Limb (tissue), 2 donors: Measurements from ENCODE around the gene CRCP.
A peak's percentile ranks its signal among the peaks of the same experiment; 100 is the strongest.
"Not testable (repeated sequence)": the region's sequence is repeated elsewhere in the genome, so short reads cannot be mapped to it uniquely, and the experiment has no call there.

Source experiments
- DNase-seq, 2 donors: peaks; one replicate each; pipeline ENCODE4 v3.0.0-alpha.2; 2016; ENCODE audit errors: extremely low spot score in 2 of 2

CRCP gene

GRCh38 chr7:66152371-66153191, 37.9 kb downstream of the CRCP start:
- no peak for DNase-seq

DNA sequence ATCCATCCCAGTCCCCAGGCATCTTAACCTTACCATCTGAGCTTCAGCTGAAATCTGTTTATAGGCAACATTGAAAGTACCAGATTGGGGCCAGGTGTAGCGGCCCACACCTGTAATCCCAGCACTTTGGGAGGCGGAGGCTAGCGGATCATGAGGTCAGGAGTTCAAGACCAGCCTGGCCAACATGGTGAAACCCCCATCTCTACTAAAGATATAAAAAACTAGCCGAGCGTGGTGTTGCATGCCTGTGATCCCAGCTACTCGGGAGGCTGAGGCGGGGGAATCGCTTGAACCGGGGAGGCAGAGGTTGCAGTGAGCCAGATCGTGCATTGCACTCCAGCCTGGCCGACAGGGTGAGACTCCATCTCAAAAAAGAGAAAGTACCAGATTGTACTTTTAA, 39.0 kb downstream of the CRCP start:
- no peak for DNase-seq

- DNase-seq = not testable (repeated sequence)
These were observed 41.4 kb downstream of the CRCP start for GRCh38 chr7:66156035-66156434.

- DNase-seq = no peak
These were observed 42.4 kb downstream of the CRCP start for GRCh38 chr7:66157060-66157459.

GRCh38 chr7:66162622-66163021, 48.0 kb downstream of the CRCP start:
- no peak for DNase-seq

DNA sequence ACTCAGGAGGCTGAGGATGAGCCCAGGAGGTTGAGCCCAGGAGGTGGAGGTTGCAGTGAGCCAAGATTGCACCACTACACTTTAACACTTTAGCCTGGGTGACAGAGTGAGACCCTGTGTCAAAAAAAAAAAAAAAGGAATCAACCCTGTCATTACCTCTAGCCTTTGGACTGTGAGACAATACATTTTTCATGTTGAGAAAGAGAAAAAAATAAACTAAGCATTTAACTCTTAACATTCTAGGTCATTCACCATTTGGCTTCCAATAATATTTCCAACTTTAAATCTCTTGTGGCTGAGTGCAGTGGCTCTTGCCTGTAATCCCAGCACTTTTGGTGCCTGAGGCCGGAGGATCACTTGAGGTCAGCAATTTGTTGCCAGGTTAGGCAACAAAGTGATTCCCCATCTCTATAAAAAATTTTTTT, 48.6 kb downstream of the CRCP start:
- DNase-seq = no peak

DNA sequence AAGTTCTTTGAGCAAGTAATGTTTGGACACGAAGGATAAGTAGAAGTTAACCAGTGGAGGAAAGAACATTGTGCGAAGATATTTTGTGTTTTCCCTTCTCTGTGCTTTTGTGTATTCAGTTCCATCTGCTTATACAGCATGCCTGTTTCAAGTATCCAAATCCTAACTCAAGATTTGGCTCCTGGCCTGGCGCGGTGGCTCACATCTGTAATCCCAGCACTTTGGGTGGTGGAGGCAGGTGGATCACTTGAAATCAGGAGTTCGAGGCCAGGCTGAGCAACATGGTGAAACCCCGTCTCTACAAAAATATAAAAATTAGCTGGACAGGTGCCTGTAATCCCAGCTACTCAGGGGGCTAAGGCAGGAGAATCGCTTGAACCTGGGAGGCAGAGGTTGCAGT, 49.7 kb downstream of the CRCP start:
- DNase-seq = no peak

DNA sequence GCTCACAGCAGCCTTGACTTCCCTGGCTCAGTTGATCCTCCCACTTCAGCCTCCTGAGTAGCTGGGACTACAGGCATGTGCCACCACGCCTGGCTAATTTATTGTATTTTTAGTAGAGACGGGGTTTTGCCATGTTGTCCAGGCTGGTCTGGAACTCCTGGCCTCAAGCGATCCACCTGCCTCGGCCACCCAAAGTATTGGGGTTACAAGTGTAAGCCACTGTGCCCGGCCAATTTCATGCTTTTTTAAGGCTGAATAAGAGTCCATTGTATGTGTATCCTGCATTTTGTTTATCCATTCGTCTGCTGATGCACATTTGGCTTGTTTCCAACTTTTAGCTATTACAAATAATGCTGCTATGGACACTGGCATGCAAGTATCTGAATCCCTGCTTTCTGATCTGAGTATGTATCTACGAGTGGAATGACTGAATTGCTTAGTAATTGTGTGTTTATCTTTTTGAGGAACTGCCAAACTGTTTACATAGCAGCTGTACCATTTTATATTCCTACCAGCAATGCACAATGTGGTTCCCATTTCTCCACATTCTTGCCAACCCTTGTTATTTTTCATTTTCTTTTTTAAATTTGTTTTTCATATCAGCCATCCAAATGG, 53.2 kb downstream of the CRCP start:
- DNase-seq = no peak

GRCh38 chr7:66169616-66170015, 55.0 kb downstream of the CRCP start:
- DNase-seq = no peak

DNA sequence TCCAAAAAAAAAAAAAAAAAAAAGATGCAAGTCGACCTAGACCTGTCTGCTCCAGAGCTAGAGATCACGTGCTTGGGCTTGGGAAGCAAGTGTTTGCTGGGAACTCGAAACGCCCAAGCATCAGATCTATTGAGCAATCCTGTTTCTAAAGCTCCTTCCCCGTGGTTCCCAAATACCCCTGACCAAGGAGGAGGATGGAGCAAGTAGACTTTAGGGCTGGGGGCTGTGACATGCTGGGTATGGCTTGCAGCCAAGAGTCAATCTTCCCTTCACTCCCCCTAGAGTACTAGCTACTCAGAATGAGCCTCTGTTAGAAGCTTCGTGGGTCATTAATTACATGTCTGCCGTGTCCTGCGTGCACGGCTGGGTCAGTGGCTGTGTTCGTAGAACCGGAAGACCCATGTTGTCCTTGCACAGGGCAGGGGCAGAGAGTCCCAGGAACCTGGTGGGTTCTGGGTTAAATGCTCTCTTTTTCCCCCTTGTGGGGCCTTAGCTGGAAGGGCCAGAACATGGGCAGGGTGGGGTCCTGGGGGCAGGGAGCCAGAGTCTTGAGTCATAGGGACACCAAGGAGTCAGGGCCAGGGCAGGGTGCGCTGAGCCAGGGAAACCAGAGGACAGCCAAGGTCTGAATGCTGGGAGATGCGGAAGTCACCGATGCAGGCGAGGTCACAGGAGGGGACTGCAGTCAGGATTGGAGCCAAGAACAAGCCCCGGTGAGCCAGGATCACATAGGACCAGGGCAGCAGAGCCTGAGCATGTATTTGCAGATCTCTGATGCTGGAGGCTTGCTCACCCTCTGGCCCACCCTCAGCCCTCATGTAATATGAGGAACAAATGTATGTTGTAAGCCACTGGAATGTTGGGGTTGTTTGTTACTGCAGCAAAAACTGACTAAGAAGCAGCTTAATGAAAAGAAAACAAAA, 55.9 kb downstream of the CRCP start:
- peak in 1 of 2 donors; percentile 34 for DNase-seq

DNA sequence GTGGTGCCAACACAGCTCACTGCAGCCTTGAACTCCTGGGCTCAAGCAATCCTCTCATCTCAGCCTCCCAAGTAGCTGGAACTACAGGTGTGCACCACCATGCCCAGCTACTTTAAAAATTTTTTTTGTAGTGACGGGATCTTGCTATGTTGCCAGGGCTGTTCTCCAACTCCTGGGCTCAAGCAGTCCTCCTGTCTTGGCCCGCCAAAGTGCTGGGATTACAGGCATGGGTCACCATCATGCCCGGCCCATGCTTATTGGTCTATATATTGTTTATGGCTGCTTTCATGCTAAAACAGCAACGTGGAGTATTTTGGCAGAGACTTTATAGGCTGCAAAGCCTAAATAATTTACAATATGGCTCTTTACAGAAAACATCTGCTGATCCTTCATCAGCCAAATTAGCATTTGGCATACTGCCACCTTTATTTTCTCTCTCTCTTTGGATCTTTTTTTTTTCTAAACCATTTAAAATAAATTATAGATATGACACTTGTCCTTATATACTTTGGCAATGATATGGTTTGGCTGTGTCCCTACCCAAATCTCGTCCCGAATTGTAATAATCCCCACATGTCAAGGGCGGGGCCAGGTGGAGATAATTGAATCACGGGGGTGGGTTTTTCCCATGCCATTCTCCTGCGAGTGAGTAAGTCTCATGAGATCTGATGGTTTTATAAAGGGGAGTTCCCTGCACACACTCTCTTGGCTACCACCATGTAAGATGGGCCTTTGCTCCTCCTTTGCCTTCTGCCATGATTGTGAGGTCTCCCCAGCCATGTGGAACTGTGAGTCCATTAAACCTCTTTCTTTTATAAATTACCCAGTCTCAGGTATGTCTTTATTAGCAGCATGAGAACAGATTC, 58.1 kb downstream of the CRCP start:
- DNase-seq = not testable (repeated sequence)

- DNase-seq = no peak
These were observed 59.2 kb downstream of the CRCP start for GRCh38 chr7:66173856-66174255.

DNA sequence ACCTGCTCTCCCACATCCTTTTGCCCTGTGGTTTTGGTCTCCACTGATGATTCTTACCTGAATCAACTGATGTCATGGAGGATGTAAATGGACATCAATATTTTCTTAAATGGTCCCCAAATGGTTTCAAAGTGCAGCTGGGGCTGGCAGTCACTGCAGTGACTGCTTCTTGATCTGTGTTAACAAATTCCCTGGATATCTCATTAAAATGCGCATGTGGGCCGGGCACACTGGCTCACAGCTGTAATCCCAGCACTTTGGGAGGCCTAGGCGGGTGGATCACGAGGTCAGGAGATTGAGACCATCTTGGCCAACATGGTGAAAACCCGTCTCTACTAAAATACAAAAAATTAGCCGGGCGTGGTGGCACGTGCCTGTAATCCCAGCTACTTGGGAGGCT, 60.4 kb downstream of the CRCP start:
- not testable (repeated sequence) for DNase-seq

GRCh38 chr7:66176914-66177313, 62.3 kb downstream of the CRCP start:
- DNase-seq = no peak

GRCh38 chr7:66178258-66178657, 63.6 kb downstream of the CRCP start:
- no peak for DNase-seq

- no peak for DNase-seq
These were observed 66.7 kb downstream of the CRCP start for GRCh38 chr7:66181329-66181728.

- no peak for DNase-seq
These were observed 67.2 kb downstream of the CRCP start for GRCh38 chr7:66181845-66182244.

DNA sequence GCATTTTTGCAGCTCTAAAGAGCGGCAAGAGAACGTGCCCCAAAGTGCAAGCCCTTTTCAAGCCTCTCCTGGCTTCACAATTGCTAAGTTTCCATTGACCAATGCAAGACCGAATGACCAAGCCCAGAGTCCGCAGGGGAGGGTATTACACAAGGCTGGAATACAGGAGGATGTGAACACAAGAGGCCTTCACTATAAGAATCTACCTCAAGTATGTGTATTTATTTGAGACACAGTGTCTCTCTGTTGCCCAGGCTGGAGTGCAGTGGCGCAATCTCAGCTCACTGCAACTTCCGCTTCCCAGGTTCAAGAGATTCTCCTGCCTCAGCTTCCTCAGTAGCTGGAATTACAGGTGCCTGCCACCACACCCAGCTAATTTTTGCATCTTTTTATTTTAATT, 68.3 kb downstream of the CRCP start:
- no peak for DNase-seq

GRCh38 chr7:66183700-66184099, 69.1 kb downstream of the CRCP start:
- DNase-seq = no peak

- DNase-seq = no peak
These were observed 71.1 kb downstream of the CRCP start for GRCh38 chr7:66185680-66186187.

- no peak for DNase-seq
These were observed 72.3 kb downstream of the CRCP start for GRCh38 chr7:66186991-66187390.
